HG03135 (cell line): ENCODE results near the gene FGF8.

Experiments
- ATAC-seq: cut with Tn5 transposase; IDR thresholded peaks from one replicate; pipeline ENCODE4 v1.9.1; 2021; ENCODE audit warnings: mild to moderate bottlenecking, moderate library complexity; ENCODE audit not compliant: unreplicated experiment

The FGF8 gene

GRCh38 chr10:101744267-101744666 lies 31.6 kb downstream of the FGF8 start:
- ATAC-seq, result no peak

DNA sequence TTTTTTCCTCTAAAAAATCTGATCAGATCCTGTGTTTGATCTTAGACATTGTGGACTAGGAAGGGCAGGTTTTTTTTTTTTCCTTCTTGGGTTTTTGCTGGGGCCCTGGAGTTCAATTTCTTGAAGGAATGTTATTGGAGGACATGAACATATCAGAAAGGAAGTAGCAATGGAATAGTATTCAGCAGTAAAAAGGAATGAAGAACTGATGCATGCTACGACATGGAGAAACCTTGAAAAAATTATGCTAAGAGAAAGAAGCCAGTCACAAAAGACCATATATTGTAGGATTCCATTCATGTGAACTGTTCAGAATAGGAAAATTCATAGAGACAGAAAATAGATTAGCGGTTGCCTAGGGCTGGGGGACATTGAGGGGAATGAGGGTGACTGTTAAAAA lies 34.0 kb downstream of the FGF8 start:
- no peak for ATAC-seq

DNA sequence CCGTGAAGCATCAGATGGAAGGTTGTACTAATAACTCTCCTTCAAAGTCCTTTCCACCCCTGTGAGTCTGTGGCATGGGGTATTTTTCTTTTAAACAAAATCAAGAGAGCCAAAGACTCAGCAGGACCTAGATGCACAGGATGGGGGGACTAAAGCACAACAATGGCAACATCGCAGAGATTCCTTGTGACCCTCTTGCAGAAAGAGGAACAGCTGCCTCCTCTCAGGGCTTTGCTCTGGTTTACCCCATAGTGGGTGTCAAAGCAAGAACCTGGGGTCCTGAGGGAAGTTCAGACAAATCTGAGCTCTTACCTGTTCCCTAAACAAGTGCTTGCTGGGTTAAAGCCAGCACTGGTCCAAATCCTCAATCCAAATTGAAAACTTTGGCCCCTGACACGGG lies 39.2 kb downstream of the FGF8 start:
- ATAC-seq, result no peak

DNA sequence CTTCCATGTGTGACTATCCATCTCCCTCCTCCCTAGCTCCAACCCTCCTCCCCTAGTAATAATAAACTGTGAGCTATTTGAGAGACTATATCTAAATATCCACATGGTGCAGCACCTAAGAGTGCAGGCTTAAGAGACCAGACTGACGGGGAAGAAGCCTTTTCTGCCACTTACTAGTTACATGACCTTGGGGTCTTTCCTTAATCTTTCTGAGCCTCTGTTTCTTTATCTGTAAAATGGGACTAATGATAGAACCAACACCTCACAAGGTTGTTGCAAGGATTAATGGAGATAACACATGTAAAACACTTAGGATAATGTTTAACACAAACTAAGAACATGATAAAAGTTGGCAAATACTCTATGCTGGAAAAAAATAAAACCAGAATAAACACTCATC lies 43.8 kb downstream of the FGF8 start:
- no peak for ATAC-seq

- ATAC-seq, result no peak
These were observed 49.9 kb downstream of the FGF8 start for GRCh38 chr10:101726115-101726387.

DNA sequence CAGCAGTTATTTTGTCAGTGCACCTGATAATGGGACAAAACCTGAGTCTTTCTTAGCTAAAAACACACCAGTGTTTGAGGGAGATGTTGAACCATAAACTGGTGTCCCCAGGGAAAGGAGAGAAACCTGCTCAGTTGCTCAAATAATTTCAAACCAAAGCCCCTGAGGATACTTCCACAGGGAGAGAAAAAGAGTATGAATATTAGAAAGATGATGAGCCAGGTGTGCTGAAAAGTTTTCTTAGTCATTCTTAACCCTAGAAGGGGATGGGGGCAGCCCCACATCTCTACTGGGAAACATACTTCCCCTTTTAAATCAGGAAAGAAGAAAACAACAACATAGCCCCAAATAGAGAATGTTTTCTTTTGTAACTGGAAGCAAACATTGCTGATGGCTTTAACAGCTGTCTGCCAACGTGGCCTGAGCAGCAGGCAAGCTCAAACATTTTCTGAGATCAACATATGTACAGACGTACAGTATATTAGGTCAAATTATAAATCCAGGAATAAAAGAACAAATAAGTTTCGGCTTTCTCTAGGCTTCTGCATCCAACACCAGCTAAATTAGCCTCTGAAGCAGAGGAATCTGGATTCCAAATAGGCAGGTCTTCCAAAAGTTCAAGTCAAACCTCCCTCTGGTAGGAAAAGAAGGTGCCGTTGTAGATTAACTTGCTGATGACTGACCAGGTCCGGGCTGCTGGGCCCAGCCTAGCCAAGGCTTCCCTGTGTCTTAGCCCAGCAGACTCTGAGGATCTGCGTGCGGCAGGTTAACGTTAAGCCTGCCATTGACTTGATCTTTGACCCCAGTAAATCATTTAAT lies 50.4 kb downstream of the FGF8 start:
- ATAC-seq, result no peak

GRCh38 chr10:101724446-101724845 lies 51.5 kb downstream of the FGF8 start:
- no peak for ATAC-seq

- no peak for ATAC-seq
These were observed 52.7 kb downstream of the FGF8 start for GRCh38 chr10:101723176-101723575.

DNA sequence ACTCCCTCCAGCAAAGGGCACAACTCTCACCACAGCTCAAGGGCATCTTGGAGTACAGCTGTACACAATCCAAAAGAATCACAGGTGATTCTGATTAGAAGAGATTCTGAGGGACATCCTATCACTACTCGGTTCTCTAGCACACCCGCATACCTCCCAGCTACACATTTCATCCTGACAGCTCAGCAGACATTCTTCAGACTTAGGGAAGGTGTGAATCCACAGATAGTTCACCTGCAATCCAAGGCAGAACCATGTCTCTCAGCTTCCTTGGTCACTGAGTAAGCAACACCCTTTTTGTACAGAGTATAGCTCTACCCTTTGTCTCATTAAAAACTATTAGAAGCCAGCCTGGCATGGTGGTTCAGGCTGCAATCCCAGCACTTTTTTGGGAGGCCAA lies 54.1 kb downstream of the FGF8 start:
- ATAC-seq, result no peak

- no peak for ATAC-seq
These were observed 55.2 kb downstream of the FGF8 start for GRCh38 chr10:101720606-101721230.
